GM12878 (cell line): Measurements from ENCODE around the gene CACTIN. TPM values are rescaled to one million over a fixed set of nuclear protein-coding genes. Genes with fewer than 3 reads are reported as not detected.

Experiments
- ATAC-seq: fragments of 200-7000 bp; cut with Tn5 transposase; 3 replicates; pipeline ENCODE4 v1.9.1; 2020; ENCODE audit warnings: mild to moderate bottlenecking, moderate library complexity
- BruUV-seq: library from RNA; stranded (reverse); fragments of 400-500 nt; replicated peaks from 2 replicates; lab custom pipeline; 2021; lab: Mats Ljungman, UMichigan
- CTCF ChIA-PET: fragments of 300-600 bp; sonication (Branson Sonifier 250); formaldehyde crosslinking; extraction: SDS; loops from one replicate; lab custom pipeline; 2021; ENCODE audit warnings: inconsistent platforms; lab: Yijun Ruan, JAX
- POLR2A ChIA-PET: fragments of 350-600 bp; formaldehyde crosslinking; extraction: SDS; loops from one replicate; lab custom pipeline; 2021; ENCODE audit warnings: inconsistent platforms; lab: Charles Lee
- RAD21 ChIA-PET: fragments of 300-600 bp; sonication (Branson Sonifier 250); formaldehyde crosslinking; loops from one replicate; lab custom pipeline; 2023; ENCODE audit warnings: antibody characterized with exemption; ENCODE audit not compliant: unreplicated experiment; lab: Charles Lee
- SMC1A ChIA-PET: fragments of 300-600 bp; sonication (Branson Sonifier 250); formaldehyde crosslinking; loops from one replicate; lab custom pipeline; 2023; ENCODE audit not compliant: unreplicated experiment, uncharacterized antibody; lab: Charles Lee
- DNase-seq: peaks from one replicate; pipeline ENCODE4 v3.0.0-alpha.2; 2011; ENCODE audit warnings: low read depth, low spot score
- FAIRE-seq: peaks from 3 replicates; lab custom pipeline; 2011; peaks lifted over from hg19 to GRCh38; lab: Jason Lieb, UNC
- H2AFZ ChIP-seq: 2 replicates; pipeline ENCODE4 v1.6.0; 2011; ENCODE audit warnings: low read depth, low read length, control low read depth; ENCODE audit not compliant: control insufficient read depth
- H3K27ac ChIP-seq: 2 replicates; pipeline ENCODE4 v1.5.1; 2011; ENCODE audit warnings: control low read depth; ENCODE audit not compliant: control insufficient read depth, insufficient read depth
- H3K27me3 ChIP-seq, 2 experiments: replicated peaks in 1 of 2; 2 replicates each; pipeline versions ENCODE4 v1.6.0 to v1.6.1; 2011; ENCODE audit warnings: low read length in 1 of 2; ENCODE audit not compliant: control insufficient read depth in 2 of 2, insufficient read depth in 2 of 2
- H3K36me3 ChIP-seq, 2 experiments: 2 replicates each; pipeline ENCODE4 v1.5.1; 2011; ENCODE audit warnings: low read length in 1 of 2; ENCODE audit not compliant: control insufficient read depth in 2 of 2, insufficient read depth in 2 of 2
- H3K4me1 ChIP-seq: 2 replicates; pipeline ENCODE4 v1.6.1; 2011; ENCODE audit warnings: mild to moderate bottlenecking, low read length, moderate library complexity, mixed read lengths; ENCODE audit not compliant: control insufficient read depth, insufficient read depth
- H3K4me2 ChIP-seq: 2 replicates; pipeline ENCODE4 v1.6.0; 2011; ENCODE audit warnings: control low read depth; ENCODE audit not compliant: control insufficient read depth, insufficient read depth
- H3K4me3 ChIP-seq: fragments of 200-600 bp; sonication (generic); 2 replicates; pipeline ENCODE4 v1.5.1; 2016
- H3K79me2 ChIP-seq: 2 replicates; pipeline ENCODE4 v1.6.0; 2011; ENCODE audit warnings: low read length; ENCODE audit not compliant: control insufficient read depth, insufficient read depth
- H3K9ac ChIP-seq: 2 replicates; pipeline ENCODE4 v1.8.0; 2011; ENCODE audit warnings: low read length, control low read depth, mixed read lengths; ENCODE audit not compliant: control insufficient read depth, insufficient read depth
- H3K9me3 ChIP-seq: replicated peaks from 3 replicates; pipeline ENCODE4 v1.5.1; 2011; ENCODE audit warnings: mild to moderate bottlenecking, low read length; ENCODE audit not compliant: control insufficient read depth, insufficient read depth
- H4K20me1 ChIP-seq: 2 replicates; pipeline ENCODE4 v1.6.0; 2011; ENCODE audit not compliant: control insufficient read depth, insufficient read depth
- CBX3 ChIP-seq: fragments of 200-600 bp; sonication (generic); IDR thresholded peaks from 2 replicates; pipeline ENCODE4 v1.6.1; 2016; ENCODE audit warnings: low read depth, borderline replicate concordance
- ETV6 ChIP-seq, 2 experiments: fragments of 450-650 bp in 1 of 2; IDR thresholded peaks in 1 of 2; conservative IDR thresholded peaks in 1 of 2; 2 replicates each; pipeline ENCODE4 v1.6.1; 2014; ENCODE audit warnings: antibody characterized with exemption in 1 of 2, borderline replicate concordance in 1 of 2, low read depth in 1 of 2, mild to moderate bottlenecking in 1 of 2, moderate library complexity in 1 of 2
- SPI1 ChIP-seq: IDR thresholded peaks from 2 replicates; pipeline ENCODE4 v1.6.1; 2011; ENCODE audit warnings: low read depth, mild to moderate bottlenecking, low read length, moderate library complexity, borderline replicate concordance; ENCODE audit not compliant: insufficient read depth
- ZBTB4 ChIP-seq: fragments of 450-650 bp; formaldehyde crosslinking; IDR thresholded peaks from 2 replicates; pipeline ENCODE4 v1.4.0; 2022; ENCODE audit warnings: mild to moderate bottlenecking, moderate library complexity
- ZBTB40 ChIP-seq: fragments of 450-650 bp; IDR thresholded peaks from 2 replicates; pipeline ENCODE4 v1.6.1; 2016; ENCODE audit warnings: mild to moderate bottlenecking, moderate library complexity, borderline replicate concordance
- ZSCAN29 ChIP-seq: fragments of 450-650 bp; IDR thresholded peaks from 2 replicates; pipeline ENCODE4 v1.6.1; 2017; ENCODE audit warnings: mild to moderate bottlenecking, moderate library complexity
- WGBS: methylation state at CpG from one replicate; pipeline ENCODE4 v1.1.6; 2016; ENCODE audit warnings: low lambda C conversion rate; ENCODE audit not compliant: insufficient replicate concordance, insufficient coverage; ENCODE audit errors: missing lambda C conversion rate; 5-methylcytosine and 5-hydroxymethylcytosine counted together
- in situ Hi-C: fragments of 300-500 bp; cut with MboI; formaldehyde crosslinking; loops from 9 replicates; pipeline ENCODE4 v1.14.3; 2018; ENCODE audit warnings: mixed read lengths
- intact Hi-C: fragments of 100-400 bp; cut with micrococcal nuclease; formaldehyde crosslinking; loops from one replicate; pipeline ENCODE4 v1.14.2; 2022; ENCODE audit not compliant: unreplicated experiment
- polyA plus RNA-seq, 11 experiments: library from polyadenylated mRNA; depleted of rRNA in 4 of 11; unstranded in 6 of 11; stranded (reverse) in 5 of 11; fragments of >200 nt; fragmentation: Nextera tagmentation in 4 of 11; fragmentation: Illumina TruSeq in 1 of 11; extraction: Ambion mirVana in 4 of 11; extraction: Trizol in 1 of 11; gene quantifications; 1 replicate in 1 of 11; 2 replicates in 10 of 11; pipeline versions ENCODE4 v1.2.1 to v1.2.3, GENCODE V29; 2011 to 2016; ENCODE audit warnings: inconsistent platforms in 2 of 11, missing spikeins in 2 of 11, low read depth in 1 of 11
- total RNA-seq, 4 experiments: library from RNA; depleted of rRNA in 3 of 4; stranded (reverse); fragments of >200 nt in 3 of 4; fragmentation: Illumina TruSeq in 1 of 4; extraction: Trizol in 1 of 4; gene quantifications; 2 replicates each; pipeline versions ENCODE4 v1.2.1 to v1.2.3, GENCODE V29; 2013 to 2021

Gene CACTIN
- total and polyA plus RNA-seq, 10 of the 15 experiments (the other 5 are each of a cell fraction or from before 2014, with no cell fraction given): 0.40 to 31.4 (median 12.5) TPM

GRCh38 chr19:3653865-3654513, 27.4 kb upstream of the CACTIN start (continued):
- no peak for TF ChIP-seq ZBTB4

- Histone ChIP-seq H3K4me2 (no peak overlapping the region), H3K9ac (no peak overlapping the region), H3K9me3 (no peaks in the 10 kb centered on the region), H3K4me1 (no peaks in the 10 kb centered on the region)
- CTCF ChIA-PET: no interaction called here
- ATAC-seq (no peak), DNase-seq (no peak)
- intact Hi-C loops: no loop called here
- TF ChIP-seq ZBTB40: no peak
- TF ChIP-seq SPI1: no peak
- TF ChIP-seq ZSCAN29: no peak
- TF ChIP-seq CBX3: no peak
- no peak for TF ChIP-seq ETV6 (conservative IDR thresholded peaks at IDR 0.05 in 1 of 2, IDR thresholded peaks at IDR 0.05 in 1 of 2; ENCODE audit: borderline replicate concordance in 1 of 2, low read depth in 1 of 2)
- TF ChIP-seq, all 136 proteins: peak for 0
- 84% methylated on average over 35 of the region's 37 CpGs for WGBS
- Histone ChIP-seq H3K36me3 (peaks cover 3 to 6% of the 10 kb centered on the region in 2 experiments; a peak in 2 of 4 replicates), H3K27me3 (no peaks in the 10 kb centered on the region), H2AFZ (no peak overlapping the region), H3K79me2 (no peaks in the 10 kb centered on the region), H4K20me1 (no peaks in the 10 kb centered on the region), H3K27ac (no peak overlapping the region), H3K4me3 (no peak overlapping the region)
- POLR2A ChIA-PET: interaction anchor here (0.6 kb wide), 1 partner anchor 1909 kb away, joined by 3 read pairs; no protein-coding TSS in a partner anchor
- RAD21 ChIA-PET: no interaction called here
- in situ Hi-C loops: no loop called here
- no peak for FAIRE-seq
- BruUV-seq: no TSS peak
- SMC1A ChIA-PET: no interaction called here
Measured at GRCh38 chr19:3653081-3653795, 26.6 kb upstream of the CACTIN start.
